HG02870 (cell line): Measurements from ENCODE around the gene ACRBP.
A peak's percentile ranks its signal among the peaks of the same experiment; 100 is the strongest.

Experiments used
- ATAC-seq: cut with Tn5 transposase; IDR thresholded peaks from one replicate; pipeline ENCODE4 v1.9.1; 2021; ENCODE audit warnings: mild to moderate bottlenecking, moderate library complexity; ENCODE audit not compliant: unreplicated experiment

ACRBP gene

GRCh38 chr12:6650832-6651231 is 3.6 kb upstream of the ACRBP start:
- no peak for ATAC-seq

- ATAC-seq, result no peak
Observed at GRCh38 chr12:6646276-6647082, 753 bp downstream of the ACRBP start.

GRCh38 chr12:6644903-6645302 is 2.3 kb downstream of the ACRBP start:
- no peak for ATAC-seq

GRCh38 chr12:6644257-6644596 is 3.0 kb downstream of the ACRBP start:
- ATAC-seq, result no peak

- ATAC-seq, result no peak
Observed at GRCh38 chr12:6643569-6644256, 3.5 kb downstream of the ACRBP start.

- ATAC-seq, result no peak
Observed at GRCh38 chr12:6641131-6641530, 6.1 kb downstream of the ACRBP start.

GRCh38 chr12:6640497-6640896 is 6.7 kb downstream of the ACRBP start:
- ATAC-seq, result no peak

GRCh38 chr12:6639151-6639801 is 8.0 kb downstream of the ACRBP start:
- ATAC-seq, result no peak

GRCh38 chr12:6638305-6638704 is 8.9 kb downstream of the ACRBP start:
- no peak for ATAC-seq

- ATAC-seq, result no peak
Observed at GRCh38 chr12:6635856-6636531, 11.2 kb downstream of the ACRBP start, which contains the start of gene LPAR5. Gene LPAR5, minus strand, starts transcription at chr12:6635959. Its CDS starts 14,711 bp downstream, at chr12:6621248.

- no peak for ATAC-seq
Observed at GRCh38 chr12:6635375-6635855, 11.8 kb downstream of the ACRBP start.

- peak; percentile 50 for ATAC-seq
Observed at GRCh38 chr12:6632026-6632983, 14.9 kb downstream of the ACRBP start.

- no peak for ATAC-seq
Observed at GRCh38 chr12:6631549-6631961, 15.7 kb downstream of the ACRBP start.

GRCh38 chr12:6630736-6631135 is 16.5 kb downstream of the ACRBP start:
- no peak for ATAC-seq

GRCh38 chr12:6627616-6628015 is 19.6 kb downstream of the ACRBP start:
- ATAC-seq, result no peak

- no peak for ATAC-seq
Observed at GRCh38 chr12:6626654-6627283, 20.5 kb downstream of the ACRBP start.

GRCh38 chr12:6620885-6621274 is 26.4 kb downstream of the ACRBP start:
- ATAC-seq, result no peak

GRCh38 chr12:6620137-6620884 is 26.9 kb downstream of the ACRBP start:
- no peak for ATAC-seq
